Panc1 (cell line): ENCODE results near the gene BCL10.
A peak's percentile ranks its signal among the peaks of the same experiment; 100 is the strongest.

Source experiments
- CTCF ChIP-seq: fragments of 450-650 bp; IDR thresholded peaks from 2 replicates; pipeline ENCODE4 v1.5.1; 2017; ENCODE audit warnings: mild to moderate bottlenecking
- SIN3A ChIP-seq: IDR thresholded peaks from 2 replicates; pipeline ENCODE4 v1.6.1; 2012; ENCODE audit warnings: low read depth, mild to moderate bottlenecking, low read length, moderate library complexity, borderline replicate concordance; ENCODE audit not compliant: insufficient read depth
- TF ChIP-seq, protein P1 (sequence below), 2 experiments: IDR thresholded peaks; 2 replicates each; pipeline ENCODE4 v1.6.1; 2011 to 2012; ENCODE audit warnings: low read depth in 2 of 2, control low read depth in 1 of 2, low read length in 1 of 2, mild to moderate bottlenecking in 1 of 2, moderate library complexity in 1 of 2; ENCODE audit not compliant: insufficient read depth in 1 of 2

DNA sequence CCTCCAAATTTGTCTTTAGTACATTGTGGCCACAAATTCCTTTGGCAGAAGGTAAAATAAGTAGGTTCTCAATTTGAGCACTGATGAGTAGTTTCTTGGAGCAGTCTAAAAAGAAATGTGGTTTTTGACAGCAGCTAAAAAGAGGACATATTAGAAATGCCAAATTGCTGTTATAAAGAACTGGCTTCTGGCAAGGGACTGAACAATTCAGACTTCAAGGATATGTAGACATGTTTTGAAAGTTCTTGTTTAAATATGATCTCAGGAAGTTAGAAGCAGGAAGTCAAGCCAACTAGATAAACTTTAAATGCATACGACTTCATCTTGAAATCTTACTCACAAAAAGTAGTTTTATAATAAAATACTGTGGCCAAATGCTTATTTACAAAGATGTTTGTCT, 35.8 kb downstream of the BCL10 start:
- TF ChIP-seq CTCF (peak; percentile 50), SIN3A (no peak)
- TF ChIP-seq, protein P1, sequence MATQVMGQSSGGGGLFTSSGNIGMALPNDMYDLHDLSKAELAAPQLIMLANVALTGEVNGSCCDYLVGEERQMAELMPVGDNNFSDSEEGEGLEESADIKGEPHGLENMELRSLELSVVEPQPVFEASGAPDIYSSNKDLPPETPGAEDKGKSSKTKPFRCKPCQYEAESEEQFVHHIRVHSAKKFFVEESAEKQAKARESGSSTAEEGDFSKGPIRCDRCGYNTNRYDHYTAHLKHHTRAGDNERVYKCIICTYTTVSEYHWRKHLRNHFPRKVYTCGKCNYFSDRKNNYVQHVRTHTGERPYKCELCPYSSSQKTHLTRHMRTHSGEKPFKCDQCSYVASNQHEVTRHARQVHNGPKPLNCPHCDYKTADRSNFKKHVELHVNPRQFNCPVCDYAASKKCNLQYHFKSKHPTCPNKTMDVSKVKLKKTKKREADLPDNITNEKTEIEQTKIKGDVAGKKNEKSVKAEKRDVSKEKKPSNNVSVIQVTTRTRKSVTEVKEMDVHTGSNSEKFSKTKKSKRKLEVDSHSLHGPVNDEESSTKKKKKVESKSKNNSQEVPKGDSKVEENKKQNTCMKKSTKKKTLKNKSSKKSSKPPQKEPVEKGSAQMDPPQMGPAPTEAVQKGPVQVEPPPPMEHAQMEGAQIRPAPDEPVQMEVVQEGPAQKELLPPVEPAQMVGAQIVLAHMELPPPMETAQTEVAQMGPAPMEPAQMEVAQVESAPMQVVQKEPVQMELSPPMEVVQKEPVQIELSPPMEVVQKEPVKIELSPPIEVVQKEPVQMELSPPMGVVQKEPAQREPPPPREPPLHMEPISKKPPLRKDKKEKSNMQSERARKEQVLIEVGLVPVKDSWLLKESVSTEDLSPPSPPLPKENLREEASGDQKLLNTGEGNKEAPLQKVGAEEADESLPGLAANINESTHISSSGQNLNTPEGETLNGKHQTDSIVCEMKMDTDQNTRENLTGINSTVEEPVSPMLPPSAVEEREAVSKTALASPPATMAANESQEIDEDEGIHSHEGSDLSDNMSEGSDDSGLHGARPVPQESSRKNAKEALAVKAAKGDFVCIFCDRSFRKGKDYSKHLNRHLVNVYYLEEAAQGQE (IDR thresholded peaks at IDR 0.05; ENCODE audit: insufficient read depth in 1 of 2, low read depth in 2 of 2, low read length in 1 of 2), result no peak
